HG02588 (cell line): ENCODE data around the gene SARM1.
"Not testable (repeated sequence)": the region's sequence is repeated elsewhere in the genome, so short reads cannot be mapped to it uniquely, and the experiment has no call there.

Source experiments
- ATAC-seq: cut with Tn5 transposase; IDR thresholded peaks from one replicate; pipeline ENCODE4 v1.9.1; 2021; ENCODE audit warnings: mild to moderate bottlenecking, moderate library complexity; ENCODE audit not compliant: unreplicated experiment

SARM1 gene

DNA sequence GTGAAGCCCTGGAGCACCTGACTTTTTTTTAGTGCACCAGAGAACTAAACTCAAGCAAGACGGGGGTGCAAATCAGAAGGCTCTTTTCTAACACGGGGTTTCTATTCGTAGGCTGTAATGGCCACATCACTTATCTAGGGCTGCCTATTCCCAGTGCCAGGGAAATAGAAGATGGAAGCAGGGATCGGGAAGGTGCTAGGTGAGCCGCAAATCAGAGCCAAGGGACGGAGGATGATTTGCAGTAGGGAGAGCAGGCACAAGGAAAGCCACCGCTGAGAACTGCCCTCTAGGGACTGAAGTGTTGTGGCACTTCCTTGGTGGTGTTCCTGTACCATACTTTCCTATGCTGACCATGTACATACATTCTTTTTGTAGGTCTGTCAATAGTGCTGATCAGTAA is 42.3 kb downstream of the SARM1 start:
- no peak for ATAC-seq

DNA sequence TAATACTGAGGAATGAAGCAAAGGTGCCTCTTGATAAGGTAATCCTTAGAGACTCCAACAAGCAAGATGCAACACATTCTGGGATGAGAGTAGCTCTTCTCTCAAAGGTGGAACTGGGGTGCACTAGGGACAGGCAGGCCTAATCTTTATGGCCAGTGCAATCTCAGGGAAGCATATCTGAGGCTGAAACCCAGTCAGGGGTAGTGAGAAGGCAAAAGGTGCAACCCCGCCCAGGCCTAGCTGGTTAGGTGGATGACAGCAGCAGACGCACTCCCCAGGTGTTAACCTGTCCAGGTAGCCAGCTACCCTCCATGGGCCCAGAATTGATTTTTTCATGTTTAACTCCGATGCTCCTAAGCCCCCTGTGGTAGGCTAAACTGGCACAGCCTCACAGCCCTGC is 44.4 kb downstream of the SARM1 start:
- ATAC-seq, result no peak

DNA sequence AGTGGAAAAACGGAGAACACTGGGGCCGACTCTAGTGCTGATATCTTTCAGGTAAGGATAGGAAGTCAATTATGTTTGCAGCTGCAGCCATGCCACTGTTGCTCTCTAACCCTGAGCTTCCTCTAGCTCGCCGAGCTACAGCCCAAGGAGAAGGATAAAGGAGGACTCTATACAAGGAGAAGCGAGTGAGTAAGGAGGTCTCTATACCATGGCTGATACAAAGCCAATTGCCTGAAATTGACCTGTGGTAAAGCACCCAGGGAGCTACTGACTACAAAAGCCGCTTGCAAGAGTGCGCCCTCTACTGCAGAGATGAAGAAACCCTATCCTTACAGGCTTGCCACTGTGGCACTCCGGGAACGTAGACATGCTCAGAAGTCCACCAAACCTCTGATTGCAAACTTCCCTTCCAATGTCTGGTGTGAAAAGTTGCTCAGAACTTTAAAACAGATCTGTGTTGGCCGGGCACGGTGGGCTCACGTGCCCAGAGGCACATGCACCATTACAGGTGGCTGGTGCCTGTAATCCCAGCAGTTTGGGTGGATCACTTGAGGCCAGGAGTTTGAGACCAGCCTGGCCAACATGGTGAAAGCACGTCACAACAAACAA is 45.3 kb downstream of the SARM1 start:
- peak; percentile 47 for ATAC-seq

DNA sequence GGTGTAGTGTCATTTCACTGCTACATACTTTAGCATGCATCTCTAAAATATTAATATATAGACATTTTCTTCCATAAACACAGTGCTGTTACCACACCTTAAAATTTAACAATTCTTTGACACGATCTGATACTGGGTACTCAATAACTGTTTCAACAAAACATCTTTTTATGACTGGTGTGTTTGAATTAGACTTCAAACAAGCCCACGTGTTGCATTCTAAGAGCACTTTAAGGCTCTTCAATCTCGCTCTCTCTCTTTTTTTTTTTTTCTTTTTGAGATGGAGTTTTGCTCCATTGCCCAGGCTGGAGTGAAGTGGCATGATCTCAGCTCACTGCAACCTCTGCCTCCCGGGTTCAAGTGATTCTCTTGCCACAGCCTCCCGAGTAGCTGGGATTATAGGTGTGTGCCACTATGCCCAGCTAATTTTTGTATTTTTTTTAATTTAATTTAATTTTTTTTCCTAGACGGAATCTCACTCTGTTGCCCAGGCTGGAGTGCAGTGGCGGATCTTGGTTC is 50.4 kb downstream of the SARM1 start:
- no peak for ATAC-seq

DNA sequence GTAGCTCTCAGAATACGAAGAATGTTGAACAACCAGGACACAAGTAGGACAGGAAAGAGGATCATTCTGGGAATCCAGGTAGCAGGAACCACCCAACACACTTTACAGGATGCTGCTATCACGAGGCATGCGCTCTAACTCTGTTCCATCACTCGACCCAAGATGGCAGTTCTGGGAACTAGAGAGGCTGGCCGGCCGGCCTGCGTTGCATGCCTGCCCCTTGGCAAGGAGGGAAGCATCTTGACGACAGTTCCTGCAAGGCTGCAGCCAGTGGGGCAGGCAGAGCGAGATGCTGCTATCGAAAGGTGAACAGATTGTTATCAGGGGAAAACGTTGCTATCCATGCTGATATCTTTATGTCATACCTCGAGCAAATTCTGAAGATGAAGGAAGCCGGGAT is 53.7 kb downstream of the SARM1 start:
- no peak for ATAC-seq

DNA sequence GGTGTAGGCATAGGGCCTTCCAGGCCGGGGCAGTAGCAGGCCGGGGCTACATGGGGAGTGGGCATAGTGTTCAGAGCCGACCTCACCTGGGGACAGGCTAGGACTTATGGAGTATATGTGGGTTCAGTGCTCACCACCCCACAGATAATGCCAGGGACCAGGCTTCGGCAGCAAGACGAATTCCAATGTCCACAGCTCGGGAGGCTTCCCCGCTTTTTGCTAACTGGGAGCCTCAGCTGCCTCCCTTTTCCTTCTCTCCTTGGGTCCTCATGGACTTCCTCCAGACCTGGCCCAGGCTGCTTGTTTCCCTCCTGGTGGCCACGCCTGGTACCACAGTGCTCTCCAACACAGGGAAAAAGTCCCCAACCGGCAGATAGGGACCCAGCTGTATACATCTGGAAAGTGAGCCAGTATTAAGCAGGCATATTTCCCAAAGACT is 54.6 kb downstream of the SARM1 start:
- no peak for ATAC-seq

DNA sequence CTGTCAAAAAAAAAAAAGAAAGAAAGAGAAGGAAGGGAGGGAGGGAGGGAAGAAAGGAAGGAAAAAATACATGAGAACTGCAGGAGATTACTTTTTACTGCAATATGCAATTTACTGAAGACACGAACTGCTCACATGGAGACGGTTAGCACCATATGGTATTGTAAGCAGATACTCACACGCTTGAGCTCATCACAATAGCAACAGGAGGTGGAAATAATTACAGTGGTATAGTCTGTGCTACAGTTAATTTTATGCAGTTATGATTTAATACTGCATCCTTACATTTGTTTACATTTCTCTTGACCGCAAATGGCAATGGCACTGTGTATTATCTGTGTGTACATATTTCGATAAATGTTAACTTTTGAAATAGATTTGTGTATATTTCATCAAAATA is 55.9 kb downstream of the SARM1 start:
- ATAC-seq, result no peak

DNA sequence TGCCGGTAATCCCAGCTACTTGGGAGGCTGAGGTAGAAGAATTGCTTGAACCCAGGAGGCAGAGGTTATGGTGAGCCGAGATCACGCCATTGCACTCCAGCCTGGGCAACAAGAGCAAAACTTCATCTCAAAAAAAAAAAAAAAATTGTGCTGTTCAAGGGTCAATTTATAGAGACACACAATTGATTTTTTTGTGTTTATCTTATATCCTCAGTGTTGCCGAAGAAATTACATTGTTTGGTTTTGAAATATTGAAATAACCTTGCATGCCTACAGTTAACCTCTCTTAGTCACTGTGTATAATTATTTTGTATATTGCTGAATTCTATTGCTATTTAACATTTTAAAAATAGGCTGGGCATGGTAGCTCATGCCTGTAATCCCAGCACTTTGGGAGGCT is 56.5 kb downstream of the SARM1 start:
- not testable (repeated sequence) for ATAC-seq

DNA sequence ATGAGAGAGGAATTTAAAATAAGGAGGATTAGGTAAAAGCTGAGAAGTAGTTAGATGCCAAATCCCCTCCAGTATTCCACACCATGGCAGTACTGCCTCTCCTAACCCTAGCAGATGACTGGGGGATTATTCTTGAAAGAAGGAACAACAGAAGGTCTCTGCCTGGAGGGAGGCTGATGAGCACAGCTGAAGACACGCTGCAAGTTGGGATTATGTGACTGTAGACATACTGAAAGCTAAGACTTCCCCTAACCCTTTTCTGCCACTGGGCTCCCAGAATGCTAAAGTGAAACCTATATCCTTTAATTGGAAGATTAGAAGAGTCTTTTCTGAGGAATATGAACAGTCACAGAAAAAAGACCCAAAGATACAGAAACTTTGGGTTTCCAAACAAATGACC is 62.2 kb downstream of the SARM1 start:
- ATAC-seq, result no peak

DNA sequence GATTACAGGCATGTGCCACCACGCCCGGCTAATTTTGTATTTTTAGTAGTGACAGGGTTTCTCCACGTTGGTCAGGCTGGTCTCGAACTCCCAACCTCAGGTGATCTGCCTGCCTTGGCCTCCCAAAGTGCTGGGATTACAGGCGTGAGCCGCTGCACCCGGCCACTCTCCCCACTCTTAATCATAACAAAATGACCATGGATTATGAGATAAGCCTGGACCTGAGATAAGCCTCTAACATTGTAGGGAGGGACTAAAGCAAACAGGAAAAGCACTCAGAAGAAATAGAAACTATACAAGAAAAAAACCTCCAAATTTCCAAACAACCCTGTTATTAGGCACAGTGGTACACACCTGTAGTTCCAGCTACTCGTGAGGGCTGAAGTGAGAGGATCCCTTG is 62.8 kb downstream of the SARM1 start:
- ATAC-seq, result not testable (repeated sequence)

DNA sequence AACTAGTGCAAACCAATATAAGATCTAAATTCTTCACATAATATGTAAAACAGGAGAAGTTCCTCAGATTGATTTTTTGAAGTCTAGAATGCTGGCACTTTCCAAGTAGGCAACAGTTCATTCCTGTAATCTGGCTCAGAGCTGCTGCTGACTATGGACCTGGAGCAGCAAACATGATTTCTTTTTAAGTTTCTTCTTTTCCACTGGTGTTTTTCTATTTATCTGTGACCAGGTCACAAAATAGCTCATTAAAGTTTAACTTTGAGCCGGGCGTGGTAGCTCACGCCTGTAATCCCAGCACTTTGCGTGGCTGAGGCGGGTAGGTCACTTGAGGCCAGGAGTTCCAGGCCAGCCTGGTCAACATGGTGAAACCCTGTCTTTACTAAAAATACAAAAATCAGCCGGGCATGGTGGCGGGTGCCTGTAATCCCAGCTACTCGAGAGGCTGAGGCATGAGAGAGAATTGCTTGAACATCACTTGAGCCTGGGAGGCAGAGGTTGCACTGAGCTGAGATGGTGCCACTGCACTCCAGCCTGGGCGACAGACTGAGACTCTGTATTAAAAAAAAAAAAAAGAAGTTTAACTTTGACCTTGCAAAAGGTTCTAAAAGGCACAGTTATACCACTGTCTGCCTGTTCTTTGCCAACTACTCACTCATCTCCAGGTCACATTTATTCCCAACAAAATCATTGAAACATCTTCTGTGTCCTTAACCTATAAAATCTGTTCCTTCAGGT is 72.6 kb downstream of the SARM1 start:
- ATAC-seq, result no peak

DNA sequence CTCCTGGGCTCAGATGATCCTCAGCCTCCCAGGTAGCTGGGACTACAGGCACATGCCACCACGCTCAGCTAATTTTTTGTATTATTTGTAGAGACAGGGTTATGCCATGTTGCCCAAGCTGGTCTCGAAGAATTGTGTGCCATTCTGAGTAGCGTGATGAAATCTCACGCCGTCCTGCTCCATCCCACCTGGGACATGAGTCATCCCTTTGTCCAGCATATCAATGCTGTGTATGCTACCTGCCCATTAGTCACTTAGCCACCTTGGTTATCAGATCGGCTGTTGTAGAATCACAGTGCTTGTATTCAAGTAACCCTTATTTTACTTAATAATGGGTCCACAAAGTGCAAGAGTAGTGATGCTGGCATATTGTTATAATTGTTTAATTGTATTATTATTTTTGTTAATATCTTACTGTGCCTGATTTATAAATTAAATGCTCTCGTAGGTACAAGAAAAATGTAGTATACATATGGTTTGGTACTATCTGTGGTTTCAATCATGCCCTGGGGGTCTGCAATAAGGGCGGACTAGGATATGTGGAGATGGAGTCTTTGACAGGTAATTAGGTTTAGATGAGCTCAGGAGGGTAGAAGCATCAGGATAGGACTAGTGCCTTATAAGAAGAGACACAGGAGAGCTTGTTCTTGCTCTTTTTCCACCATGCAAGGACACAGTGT is 75.4 kb downstream of the SARM1 start:
- no peak for ATAC-seq

DNA sequence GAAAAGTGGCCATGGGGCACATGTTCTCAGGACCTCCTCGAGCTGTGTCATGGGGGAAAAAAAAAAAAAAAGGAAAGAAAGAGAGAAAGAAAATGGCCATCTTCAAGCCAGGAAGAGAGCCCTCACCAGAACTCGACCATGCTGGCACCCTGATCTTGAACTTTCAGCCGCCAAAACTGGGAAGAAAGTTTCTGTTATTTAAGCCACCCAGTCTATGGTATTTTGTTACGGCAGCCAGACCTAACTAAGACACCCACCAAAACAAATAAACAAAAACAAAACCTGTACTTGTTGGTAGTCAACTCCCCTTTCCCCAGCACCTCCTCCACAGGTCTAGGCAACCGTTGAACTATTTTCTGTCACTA is 75.9 kb downstream of the SARM1 start:
- no peak for ATAC-seq

DNA sequence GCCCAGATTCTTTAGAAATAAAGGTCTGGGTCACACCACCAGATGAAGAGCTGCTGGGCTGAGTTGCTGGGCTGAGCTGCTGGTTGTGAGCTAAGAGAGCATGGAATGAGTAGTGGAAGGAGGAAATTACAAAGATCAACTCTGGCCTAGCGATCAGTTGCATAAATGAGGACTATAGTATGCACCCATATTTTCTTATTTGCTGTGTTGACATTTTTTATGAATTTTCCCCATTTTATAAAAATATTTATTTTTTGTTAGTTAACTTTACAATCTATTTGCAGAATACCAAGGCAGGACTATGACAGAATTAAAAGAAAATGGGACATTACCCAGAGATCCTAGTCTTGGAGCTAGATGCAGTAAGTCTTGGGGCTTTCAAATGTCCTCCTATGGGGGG is 78.4 kb downstream of the SARM1 start:
- no peak for ATAC-seq
